Osteocyte (in vitro differentiated cells): ENCODE results near the gene DOCK7. TPM values are rescaled to one million over a fixed set of nuclear protein-coding genes. Genes with fewer than 3 reads are reported as not detected.
"Not testable (repeated sequence)": the region's sequence is repeated elsewhere in the genome, so short reads cannot be mapped to it uniquely, and the experiment has no call there.

Experiments
- DNase-seq: peaks from one replicate; pipeline ENCODE4 v3.0.0; 2021; ENCODE audit warnings: mixed read lengths; ENCODE audit not compliant: unreplicated experiment; ENCODE audit errors: extremely low spot score
- H3K27ac Mint-ChIP-seq: one replicate; pipeline ENCODE4 v1.8.0; 2021; ENCODE audit warnings: mild to moderate bottlenecking, mixed read lengths; ENCODE audit not compliant: unreplicated experiment
- H3K27me3 Mint-ChIP-seq: one replicate; pipeline ENCODE4 v1.8.0; 2021; ENCODE audit warnings: mixed read lengths; ENCODE audit not compliant: unreplicated experiment
- H3K36me3 Mint-ChIP-seq: one replicate; pipeline ENCODE4 v1.8.0; 2021; ENCODE audit warnings: mixed read lengths; ENCODE audit not compliant: unreplicated experiment
- H3K4me1 Mint-ChIP-seq: one replicate; pipeline ENCODE4 v1.8.0; 2021; ENCODE audit warnings: mixed read lengths; ENCODE audit not compliant: unreplicated experiment
- H3K4me3 Mint-ChIP-seq: one replicate; pipeline ENCODE4 v1.8.0; 2021; ENCODE audit warnings: mild to moderate bottlenecking, moderate library complexity, mixed read lengths; ENCODE audit not compliant: unreplicated experiment
- H3K9me3 Mint-ChIP-seq: one replicate; pipeline ENCODE4 v1.8.0; 2021; ENCODE audit warnings: mixed read lengths; ENCODE audit not compliant: unreplicated experiment
- total RNA-seq: library from RNA; stranded (reverse); gene quantifications from 2 replicates; pipeline ENCODE4 v1.2.1, GENCODE V29; 2021
- TF ChIP-seq, protein P1 (sequence below): fragments of 200-600 bp; sonication (generic); IDR thresholded peaks from 2 replicates; pipeline ENCODE4 v1.5.0; 2021; ENCODE audit warnings: antibody characterized with exemption, mild to moderate bottlenecking, moderate library complexity

Gene DOCK7
- total RNA-seq, 1 donor from 2014 or later: 81.8 TPM

DNA sequence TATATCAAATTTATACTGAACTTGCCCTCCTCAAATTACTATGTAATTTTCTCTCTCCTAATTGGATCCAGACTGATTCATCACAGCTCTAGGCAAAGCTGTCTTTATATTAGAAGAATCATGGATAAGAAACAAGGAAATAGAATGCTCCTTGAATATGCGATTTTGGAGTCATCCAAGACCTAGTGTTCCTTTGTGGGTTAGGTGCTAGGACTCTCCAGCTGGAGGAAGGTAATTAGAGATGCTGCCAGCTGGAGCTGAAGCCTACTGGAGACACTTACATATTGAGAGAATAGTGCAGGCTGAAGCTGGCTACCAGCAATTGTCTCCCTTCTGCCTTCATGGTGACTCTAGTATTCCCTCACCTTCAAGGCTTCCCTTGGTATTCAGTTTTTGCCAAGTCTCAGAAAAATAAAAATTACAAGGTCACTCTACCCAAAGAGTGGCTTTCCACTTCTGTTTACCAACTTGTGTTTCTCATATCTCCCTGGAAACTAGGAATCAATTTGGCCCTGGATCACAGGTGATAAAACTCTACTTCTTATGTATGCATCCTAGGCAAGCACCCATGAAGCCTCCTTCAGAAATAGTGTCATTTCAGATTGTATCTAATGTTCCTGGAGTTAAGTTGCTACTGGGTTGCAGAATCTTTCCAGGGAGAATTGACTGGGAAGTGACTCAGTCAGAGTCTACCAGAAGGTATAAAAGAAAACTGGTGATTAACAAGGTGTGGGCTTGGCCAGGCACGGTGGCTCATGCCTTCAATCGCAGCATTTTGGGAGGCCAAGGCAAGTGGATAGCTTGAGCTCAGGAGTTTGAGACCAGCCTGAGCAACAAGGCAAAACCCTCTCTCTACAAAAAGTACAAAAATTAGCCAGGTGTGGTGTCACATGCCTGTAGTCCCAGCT lies 24.4 kb upstream of the DOCK7 start:
- peaks cover 10% of the 10 kb centered on the region for H3K4me1 Mint-ChIP-seq
- no peaks in the 10 kb centered on the region for H3K9me3 Mint-ChIP-seq
- H3K36me3 Mint-ChIP-seq: no peaks in the 10 kb centered on the region
- TF ChIP-seq, protein P1, sequence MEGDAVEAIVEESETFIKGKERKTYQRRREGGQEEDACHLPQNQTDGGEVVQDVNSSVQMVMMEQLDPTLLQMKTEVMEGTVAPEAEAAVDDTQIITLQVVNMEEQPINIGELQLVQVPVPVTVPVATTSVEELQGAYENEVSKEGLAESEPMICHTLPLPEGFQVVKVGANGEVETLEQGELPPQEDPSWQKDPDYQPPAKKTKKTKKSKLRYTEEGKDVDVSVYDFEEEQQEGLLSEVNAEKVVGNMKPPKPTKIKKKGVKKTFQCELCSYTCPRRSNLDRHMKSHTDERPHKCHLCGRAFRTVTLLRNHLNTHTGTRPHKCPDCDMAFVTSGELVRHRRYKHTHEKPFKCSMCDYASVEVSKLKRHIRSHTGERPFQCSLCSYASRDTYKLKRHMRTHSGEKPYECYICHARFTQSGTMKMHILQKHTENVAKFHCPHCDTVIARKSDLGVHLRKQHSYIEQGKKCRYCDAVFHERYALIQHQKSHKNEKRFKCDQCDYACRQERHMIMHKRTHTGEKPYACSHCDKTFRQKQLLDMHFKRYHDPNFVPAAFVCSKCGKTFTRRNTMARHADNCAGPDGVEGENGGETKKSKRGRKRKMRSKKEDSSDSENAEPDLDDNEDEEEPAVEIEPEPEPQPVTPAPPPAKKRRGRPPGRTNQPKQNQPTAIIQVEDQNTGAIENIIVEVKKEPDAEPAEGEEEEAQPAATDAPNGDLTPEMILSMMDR: no peak
- H3K27me3 Mint-ChIP-seq: no peaks in the 10 kb centered on the region
- no peak overlapping the region for H3K27ac Mint-ChIP-seq
- no peak for DNase-seq
- no peak overlapping the region for H3K4me3 Mint-ChIP-seq

GRCh38 chr1:62707744-62708120 lies 19.5 kb upstream of the DOCK7 start:
- Mint-ChIP-seq H3K36me3 (peaks cover 1% of the 10 kb centered on the region), H3K4me1 (peaks cover 2% of the 10 kb centered on the region), H3K27me3 (no peaks in the 10 kb centered on the region), H3K27ac (no peak overlapping the region), H3K4me3 (no peak overlapping the region), H3K9me3 (no peaks in the 10 kb centered on the region)
- TF ChIP-seq, protein P1: no peak
- DNase-seq: no peak

DNA sequence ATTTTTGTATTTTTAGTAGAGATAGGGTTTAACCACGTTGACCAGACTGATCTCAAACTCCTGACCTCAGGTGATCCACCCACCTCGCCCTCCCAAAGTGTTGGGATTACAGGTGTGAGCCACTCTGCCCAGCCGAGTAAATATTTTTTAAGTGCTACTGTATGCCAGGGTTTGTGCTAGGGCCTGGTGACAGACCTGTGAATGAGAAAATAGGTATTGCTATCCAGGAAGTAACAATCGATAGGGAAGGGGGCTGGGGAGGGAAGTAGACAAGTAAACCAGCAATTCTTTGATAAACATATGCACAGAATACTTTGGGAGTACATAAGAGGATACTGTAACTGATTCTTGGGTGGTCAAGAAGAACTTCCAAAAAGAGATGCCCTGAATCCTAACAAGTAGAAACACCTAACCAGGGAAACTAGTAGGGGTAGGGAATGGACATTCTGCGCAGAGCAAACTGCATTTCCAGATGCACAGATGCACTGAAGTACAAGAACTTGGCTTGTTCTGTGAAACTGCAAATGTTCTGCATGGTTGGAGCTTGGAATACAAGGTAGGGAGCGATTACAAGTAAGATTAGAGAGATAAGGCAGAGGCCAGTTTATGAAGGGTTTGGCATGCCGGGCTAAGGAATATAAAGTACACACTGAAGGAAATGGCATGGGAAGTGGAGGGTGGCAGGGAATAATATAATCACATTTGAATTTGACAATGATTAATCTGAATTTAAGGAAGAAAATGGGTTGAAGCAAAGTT lies 19.0 kb upstream of the DOCK7 start:
- H3K4me1 Mint-ChIP-seq: peaks cover 2% of the 10 kb centered on the region
- H3K36me3 Mint-ChIP-seq: peaks cover 1% of the 10 kb centered on the region
- H3K9me3 Mint-ChIP-seq: no peaks in the 10 kb centered on the region
- no peaks in the 10 kb centered on the region for H3K27me3 Mint-ChIP-seq
- H3K4me3 Mint-ChIP-seq: no peak overlapping the region
- no peak for DNase-seq
- no peak overlapping the region for H3K27ac Mint-ChIP-seq
- TF ChIP-seq, protein P1: no peak

- DNase-seq, H3K27me3 Mint-ChIP-seq, H3K9me3 Mint-ChIP-seq, H3K4me1 Mint-ChIP-seq, H3K27ac Mint-ChIP-seq, H3K4me3 Mint-ChIP-seq, H3K36me3 Mint-ChIP-seq: not testable (repeated sequence)
These were observed 10.0 kb upstream of the DOCK7 start for GRCh38 chr1:62698161-62698560.

DNA sequence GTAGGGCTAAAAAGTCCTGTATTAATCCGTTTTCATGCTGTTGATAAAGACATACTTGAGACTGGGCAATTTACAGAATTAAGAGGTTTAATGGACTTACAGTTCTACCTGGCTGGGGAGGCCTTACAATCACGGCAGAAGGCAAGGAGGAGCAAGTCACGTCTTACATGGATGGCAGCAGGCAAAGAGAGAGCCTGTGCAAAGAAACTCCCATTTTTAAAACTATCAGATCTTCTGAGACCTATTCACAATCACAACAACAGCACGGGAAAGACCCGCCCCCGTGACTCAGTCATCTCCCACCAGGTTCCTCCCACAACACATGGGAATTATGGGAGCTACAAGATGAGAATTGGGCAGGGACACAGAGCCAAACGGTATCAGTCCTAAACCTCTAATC lies 6.3 kb upstream of the DOCK7 start:
- not testable (repeated sequence) for H3K27ac Mint-ChIP-seq, H3K27me3 Mint-ChIP-seq, H3K4me3 Mint-ChIP-seq, H3K36me3 Mint-ChIP-seq, H3K9me3 Mint-ChIP-seq, DNase-seq
- peaks cover 23% of the 10 kb centered on the region for H3K4me1 Mint-ChIP-seq

- Mint-ChIP-seq H3K4me1 (peaks cover 26% of the 10 kb centered on the region), H3K4me3 (no peak overlapping the region), H3K9me3 (no peaks in the 10 kb centered on the region), H3K27me3 (no peaks in the 10 kb centered on the region), H3K27ac (no peak overlapping the region), H3K36me3 (peaks cover 3% of the 10 kb centered on the region)
- no peak for DNase-seq
- TF ChIP-seq, protein P1: no peak
These were observed 4.9 kb upstream of the DOCK7 start for GRCh38 chr1:62693123-62693522.
